Measurements from ENCODE around the gene TBCCD1.

- no peak for TF ChIP-seq CTCF (IDR thresholded peaks at IDR 0.05)
- TF ChIP-seq POLR2A (IDR thresholded peaks at IDR 0.05): no peak
Measured at GRCh38 chr3:186587183-186587582, 20.0 kb upstream of the TBCCD1 start.
